Measurements from ENCODE around the gene PXN. TPM values are rescaled to one million over a fixed set of nuclear protein-coding genes. Genes with fewer than 3 reads are reported as not detected.
"Not testable (repeated sequence)": the region's sequence is repeated elsewhere in the genome, so short reads cannot be mapped to it uniquely, and the experiment has no call there.

PXN gene
- total and polyA plus RNA-seq, 5 donors = 67.8 to 89.8 (median 79.3) TPM

DNA sequence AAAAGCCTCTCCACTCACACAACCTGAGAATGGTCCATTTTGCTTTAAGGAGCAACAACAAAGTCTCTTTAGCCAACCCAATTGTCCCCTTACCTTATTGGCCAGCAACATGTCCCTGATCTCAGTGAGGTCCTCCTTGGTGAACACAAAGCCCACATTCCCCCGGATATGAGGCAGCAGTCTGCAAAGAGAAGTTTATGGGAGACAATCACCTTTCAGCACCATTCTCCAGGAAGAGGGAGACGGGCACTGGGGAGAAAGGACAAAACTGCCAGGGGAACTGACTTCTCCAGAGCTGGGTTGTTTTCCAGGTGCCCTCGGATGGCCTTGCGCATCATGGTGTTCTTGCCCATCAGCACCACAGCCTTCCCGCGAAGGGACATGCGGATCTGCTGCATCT, 66.5 kb downstream of the PXN start:
- Histone ChIP-seq H3K4me3 (ENCODE audit: low read length) (peak overlapping the region; percentile 91), H3K27ac (ENCODE audit: low read length) (peak overlapping the region; percentile 30), H3K4me1 (ENCODE audit: control insufficient read depth, insufficient read depth, low read length) (peaks cover 12% of the 10 kb centered on the region), H3K27me3 (ENCODE audit: control insufficient read depth, insufficient read depth) (no peaks in the 10 kb centered on the region), H3K9me3 (ENCODE audit: control insufficient read depth, low read length) (no peaks in the 10 kb centered on the region)
- ATAC-seq = no peak
- intact Hi-C loops (cut with DNase I) = no loop called here
- no peak for DNase-seq
- 61% methylated on average over 7 of the region's 7 CpGs for WGBS

DNA sequence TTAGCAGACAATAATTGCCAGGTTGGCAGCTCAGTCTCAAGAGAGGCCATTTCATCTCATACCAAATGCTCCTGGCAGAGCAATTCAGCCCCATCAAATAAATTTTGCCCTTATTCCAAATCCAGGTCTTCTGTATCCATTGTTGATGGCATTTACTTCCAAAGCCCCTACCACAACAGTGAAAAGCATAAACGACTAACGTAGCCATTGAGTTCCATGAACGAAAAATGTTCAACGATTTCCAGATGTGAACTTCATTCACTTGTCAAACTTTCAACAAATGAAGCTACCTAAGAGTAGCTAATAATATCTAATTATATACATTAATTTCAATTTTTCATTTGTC, 68.0 kb downstream of the PXN start:
- H3K4me3 ChIP-seq (ENCODE audit: low read length) = no peak overlapping the region
- WGBS = 76% methylated on average over 4 of the region's 4 CpGs

DNA sequence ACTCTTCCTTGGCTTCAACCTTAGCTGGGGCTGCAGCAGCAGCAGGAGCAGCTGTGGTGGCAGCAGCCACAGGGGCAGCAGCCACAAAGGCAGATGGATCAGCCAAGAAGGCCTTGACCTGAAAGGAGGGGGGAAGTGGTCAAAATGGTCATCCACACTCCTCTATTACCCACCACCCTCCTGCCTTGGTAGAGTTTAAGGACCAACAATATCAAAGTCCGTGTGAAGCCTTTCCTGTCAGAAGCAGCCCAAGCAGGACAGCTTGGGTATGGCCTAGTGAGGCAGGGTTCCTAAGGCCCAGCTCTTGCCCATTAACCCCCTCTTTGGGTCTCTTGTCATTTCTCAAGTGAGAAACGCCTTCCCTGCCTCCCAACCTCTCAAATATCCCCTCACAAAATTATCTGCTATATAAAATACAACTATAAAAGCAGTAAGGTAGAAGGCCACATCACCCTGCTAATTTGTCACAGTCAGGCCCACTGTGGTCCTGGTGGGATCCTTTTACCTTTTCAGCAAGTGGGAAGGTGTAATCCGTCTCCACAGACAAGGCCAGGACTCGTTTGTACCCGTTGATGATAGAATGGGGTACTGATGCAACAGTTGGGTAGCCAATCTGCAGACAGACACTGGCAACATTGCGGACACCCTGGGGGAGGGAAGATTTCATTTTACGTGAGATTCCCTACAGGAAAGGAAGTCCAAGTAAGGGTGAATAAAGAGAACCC, 68.6 kb downstream of the PXN start:
- WGBS = 72% methylated on average over 7 of the region's 7 CpGs
- H3K4me1 ChIP-seq (ENCODE audit: control insufficient read depth, insufficient read depth, low read length); intact Hi-C loops (cut with DNase I); H3K9me3 ChIP-seq (ENCODE audit: control insufficient read depth, low read length); H3K27ac ChIP-seq (ENCODE audit: low read length); ATAC-seq; DNase-seq; H3K27me3 ChIP-seq (ENCODE audit: control insufficient read depth, insufficient read depth); H3K4me3 ChIP-seq (ENCODE audit: low read length): not testable (repeated sequence)

More for the DNA sequence above, 68.0 kb downstream of the PXN start:
- Histone ChIP-seq H3K4me1 (ENCODE audit: control insufficient read depth, insufficient read depth, low read length) (peaks cover 12% of the 10 kb centered on the region), H3K27ac (ENCODE audit: low read length) (no peak overlapping the region), H3K9me3 (ENCODE audit: control insufficient read depth, low read length) (no peaks in the 10 kb centered on the region), H3K27me3 (ENCODE audit: control insufficient read depth, insufficient read depth) (no peaks in the 10 kb centered on the region)
- intact Hi-C loops (cut with DNase I) = no loop called here
- DNase-seq = no peak
- ATAC-seq = no peak

DNA sequence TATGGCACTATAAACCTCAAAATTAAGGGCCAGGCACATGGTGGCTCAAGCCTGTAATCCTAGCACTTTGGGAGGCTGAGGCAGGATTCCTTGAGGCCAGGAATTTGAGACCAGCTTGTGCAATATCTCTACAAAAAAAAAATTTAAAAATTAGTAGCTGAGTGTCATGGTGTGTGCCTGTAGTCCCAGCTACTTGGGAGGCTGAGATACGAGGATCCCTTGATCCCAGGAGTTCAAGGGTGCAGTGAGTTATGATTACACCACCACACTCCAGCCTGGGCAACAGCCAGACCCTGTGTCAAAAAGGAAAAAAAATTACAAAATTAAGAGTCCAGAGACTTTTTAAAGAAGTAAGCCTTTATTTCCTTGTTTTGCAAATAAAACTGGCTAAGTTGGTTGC, 69.2 kb downstream of the PXN start:
- Histone ChIP-seq H3K9me3 (ENCODE audit: control insufficient read depth, low read length) (no peaks in the 10 kb centered on the region), H3K27me3 (ENCODE audit: control insufficient read depth, insufficient read depth) (no peaks in the 10 kb centered on the region), H3K4me3 (ENCODE audit: low read length) (no peak overlapping the region), H3K27ac (ENCODE audit: low read length) (no peak overlapping the region), H3K4me1 (ENCODE audit: control insufficient read depth, insufficient read depth, low read length) (peaks cover 10% of the 10 kb centered on the region)
- WGBS = 67% methylated on average over 1 of the region's 1 CpG
- no peak for DNase-seq
- no peak for ATAC-seq
- intact Hi-C loops (cut with DNase I) = no loop called here

DNA sequence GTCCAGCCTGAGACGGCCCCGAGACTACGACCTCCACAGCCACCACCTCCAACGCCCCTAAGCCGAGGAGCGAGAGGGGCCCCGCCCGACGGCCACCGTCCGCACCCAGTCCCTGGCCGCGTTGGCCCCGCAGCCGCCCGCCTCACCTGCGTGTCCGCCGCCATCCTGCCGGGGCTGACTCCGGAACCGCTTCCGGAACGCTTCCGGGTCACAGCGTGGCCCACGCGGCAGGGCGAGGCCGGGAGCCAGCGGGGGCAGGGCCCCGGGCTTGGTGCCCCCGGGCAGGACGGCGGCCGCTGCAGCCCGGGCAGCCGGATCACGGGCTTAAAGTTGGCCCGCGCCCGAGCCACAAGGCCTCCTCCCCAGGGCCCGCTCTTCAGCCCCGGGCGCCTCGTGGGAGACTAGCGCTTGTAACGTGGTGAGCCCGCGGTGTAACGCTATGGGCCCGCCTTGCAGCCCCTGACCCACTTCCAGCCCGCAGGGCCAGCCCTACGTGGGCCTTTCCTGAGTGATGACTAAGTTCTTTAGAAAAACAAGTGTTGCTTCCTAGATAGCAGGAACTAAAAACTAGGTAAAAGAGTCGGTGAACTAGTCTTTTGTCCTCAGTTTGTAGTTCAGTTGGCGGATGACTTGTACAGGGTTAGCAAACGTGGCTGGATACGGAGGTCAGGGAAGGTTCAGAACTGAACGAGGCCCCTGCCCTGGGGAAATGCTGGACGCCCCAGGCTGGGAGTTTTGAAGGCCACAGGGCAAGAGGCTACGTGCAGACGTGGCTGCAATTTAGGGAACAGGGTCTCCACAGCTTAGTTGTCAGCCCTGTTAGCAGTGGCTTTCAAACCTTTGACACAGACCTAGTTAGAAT, 70.8 kb downstream of the PXN start, which contains the start of gene GCN1:
Gene GCN1 (minus strand): TSS at position 182 of the 862 bp plus-strand sequence. CDS start 18 bp downstream, at position 164.
- H3K27ac ChIP-seq (ENCODE audit: low read length) = peak within 1 kb of the TSS; percentile 99
- peak; percentile 95 for ATAC-seq
- 2% methylated on average over 62 of the region's 62 CpGs for WGBS
- no peaks in the 10 kb centered on the region for H3K9me3 ChIP-seq (ENCODE audit: control insufficient read depth, low read length)
- peaks cover 7% of the 10 kb centered on the region for H3K4me1 ChIP-seq (ENCODE audit: control insufficient read depth, insufficient read depth, low read length)
- peak; percentile 85 to 95 (median 94) for DNase-seq
- intact Hi-C loops (cut with DNase I) = no loop called here
- no peaks in the 10 kb centered on the region for H3K27me3 ChIP-seq (ENCODE audit: control insufficient read depth, insufficient read depth)
- peak within 1 kb of the TSS; percentile 94 for H3K4me3 ChIP-seq (ENCODE audit: low read length)

DNA sequence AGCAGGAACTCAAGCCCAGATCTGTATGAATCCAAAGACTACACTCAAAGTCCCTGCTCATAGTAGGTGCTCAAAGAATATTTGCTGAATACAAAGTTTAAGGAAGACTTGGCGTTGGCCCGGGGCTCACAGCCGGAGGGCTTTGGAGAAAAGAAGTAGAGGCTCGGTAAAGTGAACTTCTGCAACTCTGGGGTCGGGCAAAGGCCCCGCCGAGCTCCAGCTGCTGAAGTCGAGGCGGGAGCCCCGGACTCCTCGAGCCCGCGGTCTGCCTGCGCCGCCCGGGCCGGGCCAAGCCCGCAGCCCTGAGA, 71.3 kb downstream of the PXN start:
- intact Hi-C loops (cut with DNase I) = no loop called here
- Histone ChIP-seq H3K27ac (ENCODE audit: low read length) (peak overlapping the region; percentile 99), H3K4me1 (ENCODE audit: control insufficient read depth, insufficient read depth, low read length) (peaks cover 6% of the 10 kb centered on the region), H3K27me3 (ENCODE audit: control insufficient read depth, insufficient read depth) (no peaks in the 10 kb centered on the region), H3K4me3 (ENCODE audit: low read length) (peak overlapping the region; percentile 94), H3K9me3 (ENCODE audit: control insufficient read depth, low read length) (no peaks in the 10 kb centered on the region)
- WGBS = under 1% methylated on average over 18 of the region's 18 CpGs
- no peak for ATAC-seq
- DNase-seq = no peak

DNA sequence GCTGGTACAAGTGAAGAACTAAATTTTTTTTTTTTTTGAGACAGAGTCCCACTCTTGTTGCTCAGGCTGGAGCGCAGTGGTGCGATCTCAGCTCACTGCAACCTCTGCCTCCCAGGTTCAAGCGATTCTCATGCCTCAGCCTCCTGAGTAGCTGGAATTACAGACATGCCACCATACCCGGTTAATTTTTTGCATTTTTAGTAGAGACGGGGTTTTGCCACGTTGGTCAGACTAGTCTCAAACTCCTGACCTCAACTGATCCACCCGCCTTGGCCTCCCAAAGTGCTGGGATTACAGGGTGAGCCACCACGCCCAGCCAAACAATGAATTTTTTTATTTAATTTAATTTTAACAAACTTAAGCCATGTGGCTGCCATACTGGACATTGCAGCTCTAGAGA, 72.2 kb downstream of the PXN start:
- WGBS = 86% methylated on average over 8 of the region's 8 CpGs
- DNase-seq; intact Hi-C loops (cut with DNase I); H3K9me3 ChIP-seq (ENCODE audit: control insufficient read depth, low read length); H3K27ac ChIP-seq (ENCODE audit: low read length); H3K27me3 ChIP-seq (ENCODE audit: control insufficient read depth, insufficient read depth); ATAC-seq; H3K4me1 ChIP-seq (ENCODE audit: control insufficient read depth, insufficient read depth, low read length): not testable (repeated sequence)
- peak overlapping the region; percentile 94 for H3K4me3 ChIP-seq (ENCODE audit: low read length)

DNA sequence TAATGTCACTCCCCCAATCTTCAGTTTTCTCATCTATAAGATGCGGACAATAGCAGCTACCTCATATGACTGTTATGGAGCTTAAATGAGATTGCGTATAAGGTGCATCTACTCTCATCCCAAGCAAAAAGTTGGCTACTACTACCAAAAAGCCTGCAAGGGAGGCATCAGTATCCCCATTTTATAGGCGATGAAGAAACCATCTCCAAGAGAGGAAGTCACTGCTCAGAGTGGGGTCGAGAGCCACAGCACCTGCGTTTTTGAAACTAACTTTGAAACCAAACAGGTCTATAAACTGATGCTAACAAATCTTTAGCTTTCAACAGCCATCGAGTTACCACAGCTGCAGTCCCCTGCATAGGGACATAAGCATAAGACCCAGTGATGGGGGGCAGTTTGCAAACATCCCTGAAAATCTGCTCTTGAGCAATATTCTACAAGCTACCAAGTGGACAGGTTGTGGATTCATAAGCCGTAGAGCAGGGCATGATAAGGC, 74.5 kb downstream of the PXN start:
- 78% methylated on average over 7 of the region's 7 CpGs for WGBS
- Histone ChIP-seq H3K27ac (ENCODE audit: low read length) (no peak overlapping the region), H3K9me3 (ENCODE audit: control insufficient read depth, low read length) (no peaks in the 10 kb centered on the region), H3K4me1 (ENCODE audit: control insufficient read depth, insufficient read depth, low read length) (peaks cover 3% of the 10 kb centered on the region), H3K4me3 (ENCODE audit: low read length) (no peak overlapping the region), H3K27me3 (ENCODE audit: control insufficient read depth, insufficient read depth) (no peaks in the 10 kb centered on the region)
- intact Hi-C loops (cut with DNase I) = no loop called here
- ATAC-seq (no peak), DNase-seq (no peak)

DNA sequence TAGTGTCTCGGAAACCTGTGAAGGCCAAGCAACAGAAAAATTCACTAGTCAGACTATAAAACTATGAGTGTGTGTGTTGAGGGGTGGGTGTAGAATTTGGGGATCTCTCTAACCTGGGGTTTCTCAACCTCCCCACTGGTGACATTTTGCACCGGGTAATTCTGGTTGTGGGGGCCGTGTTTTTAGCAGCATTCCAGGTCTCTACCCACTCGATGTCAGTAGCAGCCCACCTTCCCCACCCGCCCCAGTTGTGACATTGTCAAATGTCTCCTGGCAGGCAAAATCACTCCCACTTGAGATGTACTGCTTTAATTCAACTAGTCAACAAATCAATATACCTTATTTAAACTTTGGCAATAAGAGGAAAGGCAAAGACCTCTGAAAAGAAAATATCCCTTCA, 75.1 kb downstream of the PXN start:
- no peak overlapping the region for H3K27ac ChIP-seq (ENCODE audit: low read length)
- H3K9me3 ChIP-seq (ENCODE audit: control insufficient read depth, low read length) = no peaks in the 10 kb centered on the region
- 87% methylated on average over 5 of the region's 5 CpGs for WGBS
- no peak for ATAC-seq
- intact Hi-C loops (cut with DNase I) = no loop called here
- DNase-seq = no peak
- H3K4me1 ChIP-seq (ENCODE audit: control insufficient read depth, insufficient read depth, low read length) = peaks cover 3% of the 10 kb centered on the region
- no peaks in the 10 kb centered on the region for H3K27me3 ChIP-seq (ENCODE audit: control insufficient read depth, insufficient read depth)
- no peak overlapping the region for H3K4me3 ChIP-seq (ENCODE audit: low read length)

DNA sequence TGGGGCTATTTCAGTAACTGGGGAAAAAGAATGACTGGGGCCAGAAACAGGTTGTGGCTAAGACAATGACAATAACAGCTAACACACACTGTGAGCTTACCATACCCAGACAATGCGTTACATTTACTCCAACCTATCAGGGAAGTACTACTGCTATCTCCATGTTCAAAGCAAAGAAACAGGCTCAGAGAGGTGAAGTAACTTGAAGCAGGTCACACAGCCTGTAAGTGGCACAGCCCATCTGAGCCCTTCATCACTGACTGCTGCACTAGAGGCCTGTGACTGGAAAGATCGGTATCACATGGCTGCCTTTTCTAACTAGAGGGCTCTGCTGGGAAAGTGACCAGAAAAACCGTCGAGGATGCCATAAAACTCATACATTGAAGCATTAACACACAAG, 78.9 kb downstream of the PXN start:
- 87% methylated on average over 4 of the region's 4 CpGs for WGBS
- intact Hi-C loops (cut with DNase I) = no loop called here
- Histone ChIP-seq H3K4me3 (ENCODE audit: low read length) (no peak overlapping the region), H3K27me3 (ENCODE audit: control insufficient read depth, insufficient read depth) (no peaks in the 10 kb centered on the region), H3K9me3 (ENCODE audit: control insufficient read depth, low read length) (no peaks in the 10 kb centered on the region), H3K27ac (ENCODE audit: low read length) (no peak overlapping the region), H3K4me1 (ENCODE audit: control insufficient read depth, insufficient read depth, low read length) (peaks cover 3% of the 10 kb centered on the region)
- ATAC-seq = no peak
- DNase-seq = no peak

DNA sequence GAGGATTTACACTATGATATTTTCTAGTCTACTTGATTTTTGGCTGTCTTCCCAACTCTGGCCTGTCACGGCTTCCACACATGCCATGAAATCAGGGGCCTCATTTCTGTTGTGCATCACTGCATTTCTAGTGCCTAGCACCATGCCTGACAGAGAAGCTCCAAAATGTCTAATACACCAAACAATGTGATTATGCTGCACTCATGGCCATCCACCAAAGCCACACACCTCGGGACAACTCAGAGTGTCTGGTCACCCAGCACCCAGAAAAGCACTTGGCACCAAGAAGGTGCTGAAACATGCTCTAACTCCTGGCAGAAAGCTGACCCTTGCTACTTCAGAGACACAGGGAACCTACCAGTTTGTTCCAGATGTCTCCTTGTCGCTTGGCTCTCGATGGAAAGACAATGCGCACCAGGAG, 82.3 kb downstream of the PXN start:
- Histone ChIP-seq H3K27ac (ENCODE audit: low read length) (no peak overlapping the region), H3K9me3 (ENCODE audit: control insufficient read depth, low read length) (no peaks in the 10 kb centered on the region), H3K27me3 (ENCODE audit: control insufficient read depth, insufficient read depth) (no peaks in the 10 kb centered on the region), H3K4me3 (ENCODE audit: low read length) (no peak overlapping the region), H3K4me1 (ENCODE audit: control insufficient read depth, insufficient read depth, low read length) (peaks cover 3% of the 10 kb centered on the region)
- peak; percentile 12 to 27 for ATAC-seq
- WGBS = 64% methylated on average over 5 of the region's 5 CpGs
- no peak for DNase-seq
- intact Hi-C loops (cut with DNase I) = no loop called here

Measured in right cardiac atrium (tissue), 5 donors.